CD4-positive, alpha-beta T cell treated with Interleukin-17A for 4 hours (primary cell): Measurements from ENCODE around the gene WDR31.
"Not testable (repeated sequence)": the region's sequence is repeated elsewhere in the genome, so short reads cannot be mapped to it uniquely, and the experiment has no call there.

ENCODE experiments used
- DNase-seq: peaks from one replicate; pipeline ENCODE4 v3.0.0-alpha.2; 2020; ENCODE audit warnings: mixed read lengths

Gene WDR31

GRCh38 chr9:113368348-113368981, 28.4 kb upstream of the WDR31 start:
- DNase-seq = no peak

GRCh38 chr9:113365652-113366051, 25.6 kb upstream of the WDR31 start:
- not testable (repeated sequence) for DNase-seq

- DNase-seq = no peak
Measured at GRCh38 chr9:113364951-113365350, 24.9 kb upstream of the WDR31 start.

- DNase-seq = no peak
Measured at GRCh38 chr9:113363336-113363735, 23.3 kb upstream of the WDR31 start.

- no peak for DNase-seq
Measured at GRCh38 chr9:113361304-113362018, 21.4 kb upstream of the WDR31 start.

- DNase-seq = no peak
Measured at GRCh38 chr9:113360242-113360842, 20.3 kb upstream of the WDR31 start.

- no peak for DNase-seq
Measured at GRCh38 chr9:113359385-113359784, 19.3 kb upstream of the WDR31 start.

- no peak for DNase-seq
Measured at GRCh38 chr9:113356686-113357292, 16.7 kb upstream of the WDR31 start.

GRCh38 chr9:113355040-113355596, 15.0 kb upstream of the WDR31 start:
- no peak for DNase-seq

GRCh38 chr9:113352411-113352810, 12.3 kb upstream of the WDR31 start:
- no peak for DNase-seq

- no peak for DNase-seq
Measured at GRCh38 chr9:113352006-113352405, 11.9 kb upstream of the WDR31 start.

- DNase-seq = peak; percentile 13
Measured at GRCh38 chr9:113350937-113351336, 10.9 kb upstream of the WDR31 start.

GRCh38 chr9:113350107-113350661, 10.1 kb upstream of the WDR31 start:
- no peak for DNase-seq

- peak; percentile 50 for DNase-seq
Measured at GRCh38 chr9:113349445-113350094, 9.5 kb upstream of the WDR31 start, which contains the start of gene BSPRY. Gene BSPRY, plus strand, starts transcription at chr9:113349541. Its CDS starts 39 bp downstream, at chr9:113349580.

GRCh38 chr9:113349066-113349444, 9.0 kb upstream of the WDR31 start:
- no peak for DNase-seq

- no peak for DNase-seq
Measured at GRCh38 chr9:113348437-113348836, 8.4 kb upstream of the WDR31 start.

GRCh38 chr9:113345671-113346070, 5.6 kb upstream of the WDR31 start:
- DNase-seq = no peak

GRCh38 chr9:113345190-113345589, 5.1 kb upstream of the WDR31 start:
- DNase-seq = no peak

- DNase-seq = peak; percentile 39
Measured at GRCh38 chr9:113343732-113344231, 3.7 kb upstream of the WDR31 start.

- peak; percentile 59 for DNase-seq
Measured at GRCh38 chr9:113341712-113342410, 1.8 kb upstream of the WDR31 start.

GRCh38 chr9:113337714-113338113, 2.4 kb downstream of the WDR31 start:
- no peak for DNase-seq

- DNase-seq = no peak
Measured at GRCh38 chr9:113331780-113332179, 8.3 kb downstream of the WDR31 start.
